ENCODE measurements around the gene SPAG16.

SPAG16 gene

GRCh38 chr2:214088536-214088935 is 804.3 kb downstream of the SPAG16 start:
- TF ChIP-seq, protein P1, sequence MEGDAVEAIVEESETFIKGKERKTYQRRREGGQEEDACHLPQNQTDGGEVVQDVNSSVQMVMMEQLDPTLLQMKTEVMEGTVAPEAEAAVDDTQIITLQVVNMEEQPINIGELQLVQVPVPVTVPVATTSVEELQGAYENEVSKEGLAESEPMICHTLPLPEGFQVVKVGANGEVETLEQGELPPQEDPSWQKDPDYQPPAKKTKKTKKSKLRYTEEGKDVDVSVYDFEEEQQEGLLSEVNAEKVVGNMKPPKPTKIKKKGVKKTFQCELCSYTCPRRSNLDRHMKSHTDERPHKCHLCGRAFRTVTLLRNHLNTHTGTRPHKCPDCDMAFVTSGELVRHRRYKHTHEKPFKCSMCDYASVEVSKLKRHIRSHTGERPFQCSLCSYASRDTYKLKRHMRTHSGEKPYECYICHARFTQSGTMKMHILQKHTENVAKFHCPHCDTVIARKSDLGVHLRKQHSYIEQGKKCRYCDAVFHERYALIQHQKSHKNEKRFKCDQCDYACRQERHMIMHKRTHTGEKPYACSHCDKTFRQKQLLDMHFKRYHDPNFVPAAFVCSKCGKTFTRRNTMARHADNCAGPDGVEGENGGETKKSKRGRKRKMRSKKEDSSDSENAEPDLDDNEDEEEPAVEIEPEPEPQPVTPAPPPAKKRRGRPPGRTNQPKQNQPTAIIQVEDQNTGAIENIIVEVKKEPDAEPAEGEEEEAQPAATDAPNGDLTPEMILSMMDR (conservative IDR thresholded peaks at IDR 0.05; ENCODE audit: low read length), result no peak
- no peak for DNase-seq (ENCODE audit: low read depth)
- no peak overlapping the region for H3K4me3 ChIP-seq (ENCODE audit: low read length)

GRCh38 chr2:214096208-214096715 is 812.0 kb downstream of the SPAG16 start:
- H3K4me3 ChIP-seq (ENCODE audit: low read length), result no peak overlapping the region
- no peak for DNase-seq (ENCODE audit: low read depth)

GRCh38 chr2:214098811-214099210 is 814.5 kb downstream of the SPAG16 start:
- TF ChIP-seq, protein P1 (conservative IDR thresholded peaks at IDR 0.05; ENCODE audit: low read length), result no peak
- no peak overlapping the region for H3K4me3 ChIP-seq (ENCODE audit: low read length)
- no peak for DNase-seq (ENCODE audit: low read depth)

More at GRCh38 chr2:214096208-214096715, 812.0 kb downstream of the SPAG16 start:
- TF ChIP-seq, protein P1 (conservative IDR thresholded peaks at IDR 0.05; ENCODE audit: low read length), result no peak

GRCh38 chr2:214100488-214100887 is 816.2 kb downstream of the SPAG16 start:
- H3K4me3 ChIP-seq (ENCODE audit: low read length), result no peak overlapping the region
- TF ChIP-seq, protein P1 (conservative IDR thresholded peaks at IDR 0.05; ENCODE audit: low read length), result no peak
- no peak for DNase-seq (ENCODE audit: low read depth)

GRCh38 chr2:214103276-214104001 is 819.2 kb downstream of the SPAG16 start:
- no peak for DNase-seq (ENCODE audit: low read depth)
- no peak overlapping the region for H3K4me3 ChIP-seq (ENCODE audit: low read length)
- TF ChIP-seq, protein P1 (conservative IDR thresholded peaks at IDR 0.05; ENCODE audit: low read length), result no peak

- TF ChIP-seq, protein P1 (conservative IDR thresholded peaks at IDR 0.05; ENCODE audit: low read length), result no peak
- DNase-seq (ENCODE audit: low read depth), result no peak
- H3K4me3 ChIP-seq (ENCODE audit: low read length), result no peak overlapping the region
Measured at GRCh38 chr2:214104219-214104618, 820.0 kb downstream of the SPAG16 start.

GRCh38 chr2:214104967-214105366 is 820.7 kb downstream of the SPAG16 start:
- DNase-seq (ENCODE audit: low read depth), result no peak
- H3K4me3 ChIP-seq (ENCODE audit: low read length), result no peak overlapping the region
- TF ChIP-seq, protein P1 (conservative IDR thresholded peaks at IDR 0.05; ENCODE audit: low read length), result no peak

Data from AG10803 (cell line).